ENCODE data around the gene ARL6IP5. TPM values are rescaled to one million over a fixed set of nuclear protein-coding genes. Genes with fewer than 3 reads are reported as not detected.

ARL6IP5 gene
- total RNA-seq, 4 donors from 2014 or later, result 51.0 to 92.5 (median 82.4) TPM

DNA sequence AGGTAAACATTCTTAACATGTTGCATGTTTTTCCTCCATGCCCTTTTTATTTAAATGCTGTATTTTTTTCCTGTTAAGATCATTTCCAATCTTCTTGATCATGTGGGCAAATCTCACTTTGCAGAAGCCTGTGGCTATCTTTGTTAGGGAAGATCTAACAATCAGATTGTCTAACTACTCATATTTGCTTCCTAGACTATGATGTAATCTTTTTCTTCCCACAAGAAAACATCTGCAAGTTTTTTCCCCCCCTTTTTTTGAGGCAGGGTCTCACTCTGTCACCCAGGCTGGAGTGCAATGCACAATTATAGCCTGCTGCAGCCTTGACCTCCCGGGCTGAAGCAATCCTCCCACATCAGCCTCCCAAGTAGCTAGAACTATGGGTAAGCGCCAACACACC lies 52.7 kb downstream of the ARL6IP5 start:
- no peaks in the 10 kb centered on the region for H3K27me3 ChIP-seq
- no peaks in the 10 kb centered on the region for H3K36me3 ChIP-seq
- no peaks in the 10 kb centered on the region for H3K4me1 ChIP-seq
- TF ChIP-seq, protein P1, sequence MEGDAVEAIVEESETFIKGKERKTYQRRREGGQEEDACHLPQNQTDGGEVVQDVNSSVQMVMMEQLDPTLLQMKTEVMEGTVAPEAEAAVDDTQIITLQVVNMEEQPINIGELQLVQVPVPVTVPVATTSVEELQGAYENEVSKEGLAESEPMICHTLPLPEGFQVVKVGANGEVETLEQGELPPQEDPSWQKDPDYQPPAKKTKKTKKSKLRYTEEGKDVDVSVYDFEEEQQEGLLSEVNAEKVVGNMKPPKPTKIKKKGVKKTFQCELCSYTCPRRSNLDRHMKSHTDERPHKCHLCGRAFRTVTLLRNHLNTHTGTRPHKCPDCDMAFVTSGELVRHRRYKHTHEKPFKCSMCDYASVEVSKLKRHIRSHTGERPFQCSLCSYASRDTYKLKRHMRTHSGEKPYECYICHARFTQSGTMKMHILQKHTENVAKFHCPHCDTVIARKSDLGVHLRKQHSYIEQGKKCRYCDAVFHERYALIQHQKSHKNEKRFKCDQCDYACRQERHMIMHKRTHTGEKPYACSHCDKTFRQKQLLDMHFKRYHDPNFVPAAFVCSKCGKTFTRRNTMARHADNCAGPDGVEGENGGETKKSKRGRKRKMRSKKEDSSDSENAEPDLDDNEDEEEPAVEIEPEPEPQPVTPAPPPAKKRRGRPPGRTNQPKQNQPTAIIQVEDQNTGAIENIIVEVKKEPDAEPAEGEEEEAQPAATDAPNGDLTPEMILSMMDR (IDR thresholded peaks at IDR 0.05), result no peak
- no peak for TF ChIP-seq POLR2A (IDR thresholded peaks at IDR 0.05)
- no peak for DNase-seq
- no peak overlapping the region for H3K27ac ChIP-seq
- no peak overlapping the region for H3K4me3 ChIP-seq
- H3K9me3 ChIP-seq, result no peaks in the 10 kb centered on the region

DNA sequence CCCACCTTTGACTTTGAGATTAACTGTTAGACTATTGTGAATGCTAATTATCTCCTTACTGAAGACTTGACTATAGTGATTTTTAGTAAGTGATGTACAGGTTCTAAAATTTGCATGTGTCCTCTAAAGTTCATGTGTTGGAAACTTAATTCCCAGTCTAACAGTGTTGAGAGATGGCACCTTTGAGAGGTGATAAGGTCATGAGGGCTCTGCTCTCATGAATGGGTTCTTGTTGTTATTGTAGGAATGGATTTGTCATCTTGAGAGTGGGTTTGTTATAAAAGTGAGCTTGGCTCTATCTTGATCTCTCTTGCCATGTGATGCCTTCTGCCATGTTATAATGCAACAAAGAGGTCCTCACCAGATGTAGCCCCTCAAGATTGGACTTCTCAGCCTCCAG lies 56.6 kb downstream of the ARL6IP5 start:
- Histone ChIP-seq H3K27me3 (no peaks in the 10 kb centered on the region), H3K36me3 (no peaks in the 10 kb centered on the region), H3K27ac (no peak overlapping the region), H3K9me3 (no peaks in the 10 kb centered on the region), H3K4me3 (no peak overlapping the region), H3K4me1 (no peaks in the 10 kb centered on the region)
- TF ChIP-seq, protein P1 (IDR thresholded peaks at IDR 0.05), result no peak
- TF ChIP-seq POLR2A (IDR thresholded peaks at IDR 0.05), result no peak
- no peak for DNase-seq

DNA sequence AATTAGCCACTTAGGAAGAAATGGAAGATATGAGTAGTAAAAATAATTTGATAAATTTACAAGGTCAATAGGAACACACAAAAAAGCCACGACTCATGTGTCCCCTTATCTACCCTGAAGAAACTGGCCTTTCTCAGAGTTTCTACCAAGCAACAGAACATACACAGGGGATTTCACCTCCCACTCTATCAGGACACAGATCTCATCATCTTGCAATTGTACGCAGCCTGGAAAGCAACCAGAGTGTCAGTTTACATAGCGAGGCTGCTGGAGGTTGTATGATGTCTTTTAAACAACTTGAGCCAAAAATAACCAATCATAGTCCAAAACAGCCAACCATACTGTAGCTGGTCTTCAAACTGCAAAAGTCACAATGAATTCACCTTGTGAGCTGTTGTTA lies 57.4 kb downstream of the ARL6IP5 start:
- DNase-seq, result no peak
- TF ChIP-seq POLR2A (IDR thresholded peaks at IDR 0.05), result no peak
- TF ChIP-seq, protein P1 (IDR thresholded peaks at IDR 0.05), result no peak
- Histone ChIP-seq H3K27me3 (no peaks in the 10 kb centered on the region), H3K36me3 (no peaks in the 10 kb centered on the region), H3K27ac (no peak overlapping the region), H3K9me3 (no peaks in the 10 kb centered on the region), H3K4me1 (no peaks in the 10 kb centered on the region), H3K4me3 (no peak overlapping the region)

DNA sequence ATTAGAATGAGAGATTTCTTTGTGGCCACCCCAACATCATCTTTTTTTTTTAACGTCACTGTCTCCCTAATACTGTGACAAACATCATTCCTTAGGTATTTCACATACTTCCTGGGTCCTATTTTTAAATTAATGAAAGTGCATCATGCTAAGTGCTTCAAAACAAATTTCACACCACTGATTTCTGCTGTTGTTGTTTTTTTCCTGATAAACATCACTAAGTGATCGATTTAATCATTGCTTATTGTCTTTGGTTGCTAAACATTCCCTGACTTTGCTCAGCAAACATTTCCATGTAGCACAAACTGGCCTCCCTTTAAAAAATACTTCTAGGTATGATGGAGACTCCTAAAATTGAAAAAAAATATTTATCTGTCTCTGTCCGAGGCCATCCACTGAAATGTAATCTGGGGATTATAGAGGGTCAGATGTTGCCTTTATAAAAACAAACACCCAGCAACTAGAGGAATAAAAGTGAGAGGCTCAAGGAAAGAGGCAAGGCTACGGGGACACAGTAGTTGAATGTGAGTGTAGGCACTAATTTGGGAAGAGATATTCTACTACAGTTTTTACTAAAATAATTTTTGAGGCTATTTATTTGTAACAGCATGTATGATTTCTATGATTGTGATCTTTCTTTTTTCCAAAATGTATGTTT lies 58.2 kb downstream of the ARL6IP5 start:
- Histone ChIP-seq H3K27ac (no peak overlapping the region), H3K4me3 (no peak overlapping the region), H3K36me3 (no peaks in the 10 kb centered on the region), H3K27me3 (no peaks in the 10 kb centered on the region), H3K9me3 (no peaks in the 10 kb centered on the region), H3K4me1 (no peaks in the 10 kb centered on the region)
- TF ChIP-seq, protein P1 (IDR thresholded peaks at IDR 0.05), result no peak
- no peak for TF ChIP-seq POLR2A (IDR thresholded peaks at IDR 0.05)
- no peak for DNase-seq

DNA sequence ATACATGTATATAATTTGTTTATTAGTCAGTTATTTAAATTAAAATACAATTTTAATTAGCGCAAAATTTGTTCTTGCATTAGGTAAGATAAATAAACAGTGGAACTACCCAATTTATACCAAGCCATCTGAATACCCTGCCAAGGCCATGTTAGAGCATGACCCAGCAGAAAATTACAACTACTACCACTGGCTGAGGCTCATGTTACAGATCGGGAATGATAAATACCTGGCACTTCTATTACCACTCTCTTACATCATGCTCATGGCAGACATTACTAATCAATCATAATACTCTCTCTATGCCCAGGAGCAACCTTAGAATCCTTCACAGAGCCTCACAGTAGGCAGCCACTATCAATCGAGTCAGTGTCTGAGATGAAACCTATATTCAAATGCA lies 58.9 kb downstream of the ARL6IP5 start:
- Histone ChIP-seq H3K4me3 (no peak overlapping the region), H3K4me1 (no peaks in the 10 kb centered on the region), H3K27ac (no peak overlapping the region), H3K27me3 (no peaks in the 10 kb centered on the region), H3K9me3 (no peaks in the 10 kb centered on the region), H3K36me3 (no peaks in the 10 kb centered on the region)
- no peak for DNase-seq
- TF ChIP-seq POLR2A (IDR thresholded peaks at IDR 0.05), result no peak
- TF ChIP-seq, protein P1 (IDR thresholded peaks at IDR 0.05), result no peak
